Measurements from ENCODE around the gene ZNF618.

Gene ZNF618

GRCh38 chr9:113950195-113951031 lies 74.3 kb downstream of the ZNF618 start:
- DNase-seq = no peak
- in situ Hi-C loops (cut with MboI; ENCODE audit: low pct_unique_long_range_greater_than_20kb, low sequenced_read_pairs) = no loop called here

- in situ Hi-C loops (cut with MboI; ENCODE audit: low pct_unique_long_range_greater_than_20kb, low sequenced_read_pairs) = no loop called here
- DNase-seq = no peak
These were observed 74.9 kb downstream of the ZNF618 start for GRCh38 chr9:113951032-113951372.

GRCh38 chr9:113952676-113953075 lies 76.6 kb downstream of the ZNF618 start:
- no peak for DNase-seq
- in situ Hi-C loops (cut with MboI; ENCODE audit: low pct_unique_long_range_greater_than_20kb, low sequenced_read_pairs) = no loop called here

- no peak for DNase-seq
- in situ Hi-C loops (cut with MboI; ENCODE audit: low pct_unique_long_range_greater_than_20kb, low sequenced_read_pairs) = no loop called here
These were observed 77.4 kb downstream of the ZNF618 start for GRCh38 chr9:113953531-113953930.

- in situ Hi-C loops (cut with MboI; ENCODE audit: low pct_unique_long_range_greater_than_20kb, low sequenced_read_pairs) = no loop called here
- DNase-seq = no peak
These were observed 78.5 kb downstream of the ZNF618 start for GRCh38 chr9:113954591-113954990.

- in situ Hi-C loops (cut with MboI; ENCODE audit: low pct_unique_long_range_greater_than_20kb, low sequenced_read_pairs) = no loop called here
- no peak for DNase-seq
These were observed 79.1 kb downstream of the ZNF618 start for GRCh38 chr9:113955076-113955752.

- DNase-seq = no peak
- in situ Hi-C loops (cut with MboI; ENCODE audit: low pct_unique_long_range_greater_than_20kb, low sequenced_read_pairs) = no loop called here
These were observed 80.8 kb downstream of the ZNF618 start for GRCh38 chr9:113956901-113957300.

GRCh38 chr9:113957351-113957750 lies 81.2 kb downstream of the ZNF618 start:
- DNase-seq = no peak
- in situ Hi-C loops (cut with MboI; ENCODE audit: low pct_unique_long_range_greater_than_20kb, low sequenced_read_pairs) = no loop called here

GRCh38 chr9:113957821-113958341 lies 81.8 kb downstream of the ZNF618 start:
- no peak for DNase-seq
- in situ Hi-C loops (cut with MboI; ENCODE audit: low pct_unique_long_range_greater_than_20kb, low sequenced_read_pairs) = no loop called here

- no peak for DNase-seq
- in situ Hi-C loops (cut with MboI; ENCODE audit: low pct_unique_long_range_greater_than_20kb, low sequenced_read_pairs) = no loop called here
These were observed 82.4 kb downstream of the ZNF618 start for GRCh38 chr9:113958556-113958955.

GRCh38 chr9:113960768-113961167 lies 84.7 kb downstream of the ZNF618 start:
- in situ Hi-C loops (cut with MboI; ENCODE audit: low pct_unique_long_range_greater_than_20kb, low sequenced_read_pairs) = no loop called here

GRCh38 chr9:113962396-113962795 lies 86.3 kb downstream of the ZNF618 start:
- no peak for DNase-seq
- in situ Hi-C loops (cut with MboI; ENCODE audit: low pct_unique_long_range_greater_than_20kb, low sequenced_read_pairs) = no loop called here

More at GRCh38 chr9:113960768-113961167, 84.7 kb downstream of the ZNF618 start:
- DNase-seq = no peak

- peak; percentile 32 for DNase-seq
- in situ Hi-C loops (cut with MboI; ENCODE audit: low pct_unique_long_range_greater_than_20kb, low sequenced_read_pairs) = no loop called here
These were observed 87.0 kb downstream of the ZNF618 start for GRCh38 chr9:113963017-113963620.

GRCh38 chr9:113963696-113964494 lies 87.8 kb downstream of the ZNF618 start:
- no peak for DNase-seq
- in situ Hi-C loops (cut with MboI; ENCODE audit: low pct_unique_long_range_greater_than_20kb, low sequenced_read_pairs) = no loop called here

- in situ Hi-C loops (cut with MboI; ENCODE audit: low pct_unique_long_range_greater_than_20kb, low sequenced_read_pairs) = no loop called here
These were observed 88.5 kb downstream of the ZNF618 start for GRCh38 chr9:113964495-113965170.

GRCh38 chr9:113966394-113966793 lies 90.3 kb downstream of the ZNF618 start:
- DNase-seq = no peak
- in situ Hi-C loops (cut with MboI; ENCODE audit: low pct_unique_long_range_greater_than_20kb, low sequenced_read_pairs) = no loop called here

More at GRCh38 chr9:113964495-113965170, 88.5 kb downstream of the ZNF618 start:
- DNase-seq = no peak

GRCh38 chr9:113967380-113967779 lies 91.3 kb downstream of the ZNF618 start:
- in situ Hi-C loops (cut with MboI; ENCODE audit: low pct_unique_long_range_greater_than_20kb, low sequenced_read_pairs) = no loop called here
- DNase-seq = no peak

GRCh38 chr9:113969343-113969742 lies 93.2 kb downstream of the ZNF618 start:
- in situ Hi-C loops (cut with MboI; ENCODE audit: low pct_unique_long_range_greater_than_20kb, low sequenced_read_pairs) = no loop called here
- no peak for DNase-seq

GRCh38 chr9:113973226-113973625 lies 97.1 kb downstream of the ZNF618 start:
- in situ Hi-C loops (cut with MboI; ENCODE audit: low pct_unique_long_range_greater_than_20kb, low sequenced_read_pairs) = no loop called here
- DNase-seq = no peak
